ENCODE data around the gene WIPI1. TPM values are rescaled to one million over a fixed set of nuclear protein-coding genes. Genes with fewer than 3 reads are reported as not detected.
A peak's percentile ranks its signal among the peaks of the same experiment; 100 is the strongest.

WIPI1 gene
- total and polyA plus RNA-seq, 10 of the 15 experiments (the other 5 are each of a cell fraction or from before 2014, with no cell fraction given), result 6.5 to 44.5 (median 26.2) TPM

DNA sequence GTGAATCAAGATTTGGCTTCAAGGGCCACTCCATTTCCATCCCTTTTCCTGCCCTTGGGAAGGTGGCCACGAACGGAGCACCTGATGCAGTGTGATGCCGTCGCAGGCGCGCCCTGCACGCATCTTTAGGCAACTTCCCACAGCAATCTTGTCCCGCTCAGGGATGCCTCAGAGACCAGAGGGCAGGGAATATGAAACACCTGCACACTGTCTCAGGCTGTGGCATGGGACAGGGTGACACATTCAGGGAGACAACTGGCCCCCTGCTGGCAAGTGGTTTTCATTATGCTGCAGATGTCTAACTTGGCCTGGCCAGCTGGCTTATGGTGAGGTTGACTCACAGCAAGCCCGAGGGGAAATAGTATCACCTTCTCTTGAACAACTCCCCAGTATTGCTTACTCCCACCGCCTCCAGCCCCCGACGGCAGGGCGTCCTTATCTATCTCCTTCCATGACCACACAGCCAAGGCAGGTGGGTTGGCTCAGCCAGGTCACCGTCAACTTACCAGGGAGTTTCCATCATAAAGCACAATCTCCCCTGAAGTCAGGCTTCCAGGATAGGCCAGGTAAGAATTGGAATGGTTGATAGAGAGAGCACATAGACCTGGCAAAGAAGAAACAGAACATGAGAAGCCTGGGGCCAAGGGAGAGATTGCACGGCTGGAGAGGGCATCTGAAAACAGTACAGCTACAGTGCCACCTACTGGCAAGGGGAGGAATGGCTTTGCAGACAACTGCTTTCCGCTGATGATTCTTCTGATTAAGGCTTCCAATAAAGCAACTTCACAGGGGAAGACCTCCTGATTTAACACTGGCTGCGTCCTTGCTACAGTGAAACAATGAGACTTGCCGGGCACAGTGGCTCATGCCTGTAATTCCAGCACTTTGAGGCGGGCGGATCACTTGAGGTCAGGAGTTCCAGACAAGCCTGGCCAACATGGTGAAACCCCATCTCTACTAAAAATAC lies 21.1 kb downstream of the WIPI1 start (continued):
- TF ChIP-seq ATF3 (IDR thresholded peaks at IDR 0.05; ENCODE audit: borderline replicate concordance, extremely low read depth, low read depth, low read length), result no peak
- TF ChIP-seq LARP7 (IDR thresholded peaks at IDR 0.05), result no peak
- no peak for TF ChIP-seq IKZF2 (IDR thresholded peaks at IDR 0.05)
- no peak for TF ChIP-seq ZBTB11 (CRISPR knock-in tag; IDR thresholded peaks at IDR 0.05)
- peak; percentile 70; the same call in 1 of the 3 replicates for TF ChIP-seq POU2F2 (IDR thresholded peaks at IDR 0.05; ENCODE audit: borderline replicate concordance, low read depth, low read length)
- TF ChIP-seq STAT1 (conservative IDR thresholded peaks at IDR 0.05), result no peak
- no peak for TF ChIP-seq ATF7 (IDR thresholded peaks at IDR 0.05; ENCODE audit: low read depth)
- TF ChIP-seq POLR2AphosphoS5 (IDR thresholded peaks at IDR 0.05; ENCODE audit: low read length), result no peak
